ENCODE measurements around the gene ROPN1L.

ROPN1L gene

DNA sequence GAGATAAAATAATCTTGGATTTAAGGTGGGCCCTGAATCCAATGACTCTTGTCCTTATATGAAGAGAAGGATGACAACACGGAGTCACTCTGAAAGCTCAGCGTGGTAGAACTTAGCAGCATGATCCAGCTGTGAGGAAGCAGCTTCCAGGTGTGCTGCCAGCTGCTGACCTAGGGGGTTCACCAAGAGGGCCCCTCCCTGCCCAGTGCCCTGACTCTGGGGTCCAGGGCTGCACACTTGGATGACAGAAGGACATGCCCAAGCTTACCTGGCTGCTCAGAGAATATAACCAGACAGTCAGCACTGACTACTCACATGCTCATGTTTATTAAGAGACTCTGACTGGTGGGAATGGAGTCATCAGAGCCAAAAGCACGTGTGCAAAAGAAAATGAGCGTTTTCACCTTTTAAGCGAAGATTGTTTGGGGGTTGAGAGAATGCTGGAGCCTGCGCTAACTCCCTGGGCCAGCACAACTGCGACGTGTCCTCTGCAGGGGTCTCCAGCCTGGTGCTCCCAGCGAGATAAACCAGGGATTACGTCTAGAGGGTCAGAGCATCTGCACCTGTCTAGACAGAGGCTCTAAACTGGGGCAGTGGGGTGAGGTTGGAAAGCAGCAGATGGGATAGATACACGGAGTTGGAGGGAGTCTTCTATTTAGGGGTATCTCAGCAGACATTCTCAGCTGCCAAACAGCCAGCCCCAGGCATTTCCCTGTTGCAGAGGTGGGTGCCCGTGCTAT is 41.3 kb downstream of the ROPN1L start:
- Histone ChIP-seq H3K4ac (ENCODE audit: low read length) (no peak overlapping the region), H4K91ac (ENCODE audit: low read depth, low read length, poor library complexity) (no peak overlapping the region), H2BK12ac (ENCODE audit: low read length) (no peak overlapping the region), H2AK5ac (ENCODE audit: low read depth, low read length) (no peak overlapping the region), H2BK5ac (ENCODE audit: low read length) (no peak overlapping the region), H3K27ac (replicated peaks; ENCODE audit: low read length) (no peak overlapping the region), H3K4me1 (ENCODE audit: control insufficient read depth in 2 of 2, insufficient read depth in 1 of 2, low read depth in 1 of 2, low read length in 2 of 2) (peaks cover 0 to 4% of the 10 kb centered on the region in 2 donors), H3K9ac (ENCODE audit: low read depth, low read length, poor library complexity) (no peak overlapping the region), H3K4me3 (ENCODE audit: low read length in 2 of 2) (no peak overlapping the region), H3K36me3 (replicated peaks in 1 of 2; ENCODE audit: control insufficient read depth in 2 of 2, insufficient read depth in 2 of 2, low read length in 2 of 2) (no peaks in the 10 kb centered on the region), H3K23ac (ENCODE audit: low read depth, low read length, poor library complexity) (no peak overlapping the region), H3K18ac (ENCODE audit: low read length) (peak overlapping the region; percentile 46), H3K4me2 (ENCODE audit: insufficient read depth, low read length, poor library complexity, severe bottlenecking) (no peak overlapping the region), H3K14ac (ENCODE audit: low read length) (no peak overlapping the region), H2AFZ (ENCODE audit: low read length) (no peak overlapping the region), H3K79me1 (ENCODE audit: low read depth, low read length) (no peaks in the 10 kb centered on the region), H2BK120ac (ENCODE audit: low read depth, low read length) (no peak overlapping the region), H4K8ac (ENCODE audit: low read depth, low read length) (no peak overlapping the region), H3K9me3 (replicated peaks in 1 of 2; ENCODE audit: control insufficient read depth in 2 of 2, insufficient read depth in 1 of 2, low read depth in 1 of 2, low read length in 2 of 2) (no peaks in the 10 kb centered on the region), H3K27me3 (ENCODE audit: control insufficient read depth in 3 of 3, insufficient read depth in 3 of 3, low read depth in 1 of 3, low read length in 3 of 3) (peaks cover 0 to 7% (median 0%) of the 10 kb centered on the region in 3 experiments), H2BK15ac (ENCODE audit: low read length) (no peak overlapping the region)
- WGBS, 2 donors (ENCODE audit: extremely low coverage in 2 of 2, insufficient read length in 2 of 2, insufficient replicate concordance in 1 of 2), result no CpG with 5 or more reads among the region's 12 CpGs
- DNase-seq (ENCODE audit: low spot score), result no peak

DNA sequence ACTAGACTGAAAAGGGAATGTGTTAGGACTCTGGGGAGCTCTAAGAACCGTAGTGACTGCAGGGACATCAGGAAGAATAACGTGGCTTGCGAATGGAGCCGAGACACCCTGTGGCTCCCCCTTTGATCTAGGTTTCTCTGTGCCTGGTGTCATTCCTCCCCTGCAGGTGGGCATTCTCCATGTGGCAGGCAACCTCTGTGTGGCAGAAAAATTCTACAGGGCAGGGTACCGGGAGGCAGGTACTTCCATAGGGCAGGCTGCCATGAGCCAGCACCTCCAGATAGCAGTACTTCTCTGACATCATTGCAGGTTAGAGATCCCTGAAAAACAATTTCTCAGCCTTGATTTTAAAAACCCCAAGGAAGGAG is 43.1 kb downstream of the ROPN1L start:
- no CpG with 5 or more reads among the region's 5 CpGs for WGBS, 2 donors (ENCODE audit: extremely low coverage in 2 of 2, insufficient read length in 2 of 2, insufficient replicate concordance in 1 of 2)
- H3K27ac ChIP-seq (replicated peaks; ENCODE audit: low read length), result no peak overlapping the region

DNA sequence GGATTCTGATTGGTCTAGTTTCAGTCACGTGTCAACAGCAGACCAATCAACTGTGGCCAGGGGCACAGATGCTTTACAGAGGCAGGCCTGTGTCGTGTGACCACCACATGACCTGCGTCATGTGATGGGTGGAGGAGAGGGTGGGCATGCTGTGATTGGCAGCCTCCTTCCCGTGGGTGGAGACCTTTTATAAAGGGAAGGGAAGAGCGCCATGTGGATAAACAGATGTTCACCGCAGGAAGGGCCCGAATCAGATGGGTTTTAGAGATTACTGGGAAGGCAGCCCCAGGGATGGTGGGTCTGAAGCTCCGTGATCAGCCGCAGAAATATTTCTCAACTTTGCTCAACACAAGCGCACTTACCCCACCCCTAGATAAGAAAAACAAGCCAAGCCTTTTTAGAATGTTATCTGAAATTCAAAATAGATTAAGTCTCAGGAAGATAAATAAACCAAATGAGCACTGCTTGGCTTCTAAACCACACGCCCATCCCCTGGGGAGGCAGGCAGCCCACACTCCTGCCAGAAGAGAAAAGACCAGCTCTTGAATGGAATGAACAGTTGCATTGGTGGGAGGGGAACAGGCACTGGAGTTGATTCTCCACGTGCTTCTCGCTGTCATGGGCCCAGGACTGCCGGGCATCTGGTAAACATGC is 43.6 kb downstream of the ROPN1L start:
- Histone ChIP-seq H3K23ac (ENCODE audit: low read depth, low read length, poor library complexity) (no peak overlapping the region), H2BK12ac (ENCODE audit: low read length) (peak overlapping the region; percentile 66), H3K14ac (ENCODE audit: low read length) (no peak overlapping the region), H2BK120ac (ENCODE audit: low read depth, low read length) (no peak overlapping the region), H3K4me2 (ENCODE audit: insufficient read depth, low read length, poor library complexity, severe bottlenecking) (no peak overlapping the region), H3K4ac (ENCODE audit: low read length) (no peak overlapping the region), H2BK15ac (ENCODE audit: low read length) (no peak overlapping the region), H2AFZ (ENCODE audit: low read length) (peak overlapping the region; percentile 68), H3K79me1 (ENCODE audit: low read depth, low read length) (no peaks in the 10 kb centered on the region), H4K8ac (ENCODE audit: low read depth, low read length) (no peak overlapping the region), H3K4me3 (ENCODE audit: low read length in 2 of 2) (no peak overlapping the region), H3K9me3 (replicated peaks in 1 of 2; ENCODE audit: control insufficient read depth in 2 of 2, insufficient read depth in 1 of 2, low read depth in 1 of 2, low read length in 2 of 2) (no peaks in the 10 kb centered on the region), H3K9ac (ENCODE audit: low read depth, low read length, poor library complexity) (no peak overlapping the region), H2AK5ac (ENCODE audit: low read depth, low read length) (no peak overlapping the region), H2BK5ac (ENCODE audit: low read length) (no peak overlapping the region), H3K27me3 (ENCODE audit: control insufficient read depth in 3 of 3, insufficient read depth in 3 of 3, low read depth in 1 of 3, low read length in 3 of 3) (peaks cover 0 to 12% (median 0%) of the 10 kb centered on the region in 3 experiments), H4K91ac (ENCODE audit: low read depth, low read length, poor library complexity) (no peak overlapping the region), H3K27ac (replicated peaks; ENCODE audit: low read length) (no peak overlapping the region), H3K36me3 (replicated peaks in 1 of 2; ENCODE audit: control insufficient read depth in 2 of 2, insufficient read depth in 2 of 2, low read length in 2 of 2) (no peaks in the 10 kb centered on the region), H3K4me1 (ENCODE audit: control insufficient read depth in 2 of 2, insufficient read depth in 1 of 2, low read depth in 1 of 2, low read length in 2 of 2) (peaks cover 0 to 4% of the 10 kb centered on the region in 2 donors), H3K18ac (ENCODE audit: low read length) (peak overlapping the region; percentile 77)
- DNase-seq (ENCODE audit: low spot score), result no peak
- WGBS, 2 donors (ENCODE audit: extremely low coverage in 2 of 2, insufficient read length in 2 of 2, insufficient replicate concordance in 1 of 2), result no CpG with 5 or more reads among the region's 14 CpGs

More for the DNA sequence above, 43.1 kb downstream of the ROPN1L start:
- Histone ChIP-seq H4K91ac (ENCODE audit: low read depth, low read length, poor library complexity) (no peak overlapping the region), H2BK12ac (ENCODE audit: low read length) (peak overlapping the region; percentile 66), H3K9me3 (replicated peaks in 1 of 2; ENCODE audit: control insufficient read depth in 2 of 2, insufficient read depth in 1 of 2, low read depth in 1 of 2, low read length in 2 of 2) (no peaks in the 10 kb centered on the region), H2BK120ac (ENCODE audit: low read depth, low read length) (no peak overlapping the region), H3K36me3 (replicated peaks in 1 of 2; ENCODE audit: control insufficient read depth in 2 of 2, insufficient read depth in 2 of 2, low read length in 2 of 2) (no peaks in the 10 kb centered on the region), H2AK5ac (ENCODE audit: low read depth, low read length) (no peak overlapping the region), H3K4me2 (ENCODE audit: insufficient read depth, low read length, poor library complexity, severe bottlenecking) (no peak overlapping the region), H3K18ac (ENCODE audit: low read length) (no peak overlapping the region), H2BK15ac (ENCODE audit: low read length) (no peak overlapping the region), H3K4ac (ENCODE audit: low read length) (no peak overlapping the region), H3K79me1 (ENCODE audit: low read depth, low read length) (no peaks in the 10 kb centered on the region), H2AFZ (ENCODE audit: low read length) (peak overlapping the region; percentile 68), H3K4me1 (ENCODE audit: control insufficient read depth in 2 of 2, insufficient read depth in 1 of 2, low read depth in 1 of 2, low read length in 2 of 2) (peaks cover 0 to 4% of the 10 kb centered on the region in 2 donors), H4K8ac (ENCODE audit: low read depth, low read length) (no peak overlapping the region), H3K9ac (ENCODE audit: low read depth, low read length, poor library complexity) (no peak overlapping the region), H2BK5ac (ENCODE audit: low read length) (no peak overlapping the region), H3K14ac (ENCODE audit: low read length) (no peak overlapping the region), H3K27me3 (ENCODE audit: control insufficient read depth in 3 of 3, insufficient read depth in 3 of 3, low read depth in 1 of 3, low read length in 3 of 3) (peaks cover 0 to 12% (median 0%) of the 10 kb centered on the region in 3 experiments), H3K23ac (ENCODE audit: low read depth, low read length, poor library complexity) (no peak overlapping the region), H3K4me3 (ENCODE audit: low read length in 2 of 2) (no peak overlapping the region)
- no peak for DNase-seq (ENCODE audit: low spot score)

DNA sequence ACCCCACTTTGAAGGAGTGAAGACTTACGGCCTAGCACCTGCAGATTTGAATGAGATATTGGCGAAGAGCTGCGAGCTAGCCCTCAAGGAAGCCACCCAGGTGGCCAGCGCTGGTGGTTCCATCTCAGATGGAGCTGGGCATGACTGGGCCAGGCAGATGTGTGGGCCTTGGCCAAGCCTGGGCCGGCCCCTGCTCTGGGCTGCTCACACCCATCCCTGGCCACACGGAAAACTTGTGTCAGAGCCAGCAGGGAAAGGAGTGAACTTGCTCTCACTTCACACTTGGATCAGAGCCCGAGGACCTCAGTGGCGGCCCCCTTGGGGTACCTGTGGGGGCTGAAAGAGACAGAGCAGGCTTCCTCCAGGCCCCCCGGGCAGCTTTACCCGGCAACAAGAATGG is 44.2 kb downstream of the ROPN1L start:
- DNase-seq (ENCODE audit: low spot score), result no peak
- Histone ChIP-seq H3K18ac (ENCODE audit: low read length) (no peak overlapping the region), H3K27ac (replicated peaks; ENCODE audit: low read length) (no peak overlapping the region), H3K27me3 (ENCODE audit: control insufficient read depth in 3 of 3, insufficient read depth in 3 of 3, low read depth in 1 of 3, low read length in 3 of 3) (peaks cover 0 to 16% (median 0%) of the 10 kb centered on the region in 3 experiments), H4K91ac (ENCODE audit: low read depth, low read length, poor library complexity) (no peak overlapping the region), H2BK120ac (ENCODE audit: low read depth, low read length) (peak overlapping the region; percentile 16), H3K36me3 (replicated peaks in 1 of 2; ENCODE audit: control insufficient read depth in 2 of 2, insufficient read depth in 2 of 2, low read length in 2 of 2) (no peaks in the 10 kb centered on the region), H4K8ac (ENCODE audit: low read depth, low read length) (no peak overlapping the region), H3K9ac (ENCODE audit: low read depth, low read length, poor library complexity) (no peak overlapping the region), H3K79me1 (ENCODE audit: low read depth, low read length) (no peaks in the 10 kb centered on the region), H3K9me3 (replicated peaks in 1 of 2; ENCODE audit: control insufficient read depth in 2 of 2, insufficient read depth in 1 of 2, low read depth in 1 of 2, low read length in 2 of 2) (no peaks in the 10 kb centered on the region), H3K23ac (ENCODE audit: low read depth, low read length, poor library complexity) (no peak overlapping the region), H2AFZ (ENCODE audit: low read length) (no peak overlapping the region), H2BK12ac (ENCODE audit: low read length) (no peak overlapping the region), H2AK5ac (ENCODE audit: low read depth, low read length) (peak overlapping the region; percentile 25), H3K4me3 (ENCODE audit: low read length in 2 of 2) (peak overlapping the region in 1 of 2 donors; percentile 18), H2BK15ac (ENCODE audit: low read length) (no peak overlapping the region), H2BK5ac (ENCODE audit: low read length) (no peak overlapping the region), H3K4me1 (ENCODE audit: control insufficient read depth in 2 of 2, insufficient read depth in 1 of 2, low read depth in 1 of 2, low read length in 2 of 2) (peaks cover 0 to 4% of the 10 kb centered on the region in 2 donors), H3K14ac (ENCODE audit: low read length) (no peak overlapping the region), H3K4ac (ENCODE audit: low read length) (no peak overlapping the region), H3K4me2 (ENCODE audit: insufficient read depth, low read length, poor library complexity, severe bottlenecking) (no peak overlapping the region)
- no CpG with 5 or more reads among the region's 10 CpGs for WGBS, 2 donors (ENCODE audit: extremely low coverage in 2 of 2, insufficient read length in 2 of 2, insufficient replicate concordance in 1 of 2)
